OCI-LY7 (cell line): ENCODE measurements around the gene F8A3. TPM values are rescaled to one million over a fixed set of nuclear protein-coding genes. Genes with fewer than 3 reads are reported as not detected.

ENCODE experiments used
- BruUV-seq: library from RNA; stranded (reverse); fragments of 400-500 nt; replicated peaks from 2 replicates; lab custom pipeline; 2021; lab: Mats Ljungman, UMichigan
- CTCF ChIA-PET: fragments of 300-600 bp; sonication (Branson Sonifier 250); formaldehyde crosslinking; loops from one replicate; lab custom pipeline; 2022; ENCODE audit warnings: antibody characterized with exemption; ENCODE audit not compliant: unreplicated experiment; lab: Charles Lee
- POLR2A ChIA-PET: fragments of 300-600 bp; sonication (Branson Sonifier 250); formaldehyde crosslinking; loops from one replicate; lab custom pipeline; 2022; ENCODE audit warnings: antibody characterized with exemption; lab: Charles Lee
- DNase-seq: peaks from one replicate; pipeline ENCODE4 v3.0.0-alpha.2; 2015; ENCODE audit warnings: low spot score
- H2AFZ ChIP-seq: fragments of 200-600 bp; sonication (generic), shearing (Covaris generic); 2 replicates; pipeline ENCODE4 v1.6.1; 2014; ENCODE audit warnings: mild to moderate bottlenecking, antibody characterized with exemption, low read length, moderate library complexity
- H3K27ac ChIP-seq: fragments of 200-600 bp; sonication (generic); 2 replicates; pipeline ENCODE4 v1.5.1; 2014; ENCODE audit warnings: mixed run types, low read depth, mild to moderate bottlenecking, moderate library complexity, low read length, inconsistent platforms; ENCODE audit not compliant: poor library complexity, severe bottlenecking
- H3K36me3 ChIP-seq: fragments of 200-600 bp; sonication (generic); 2 replicates; pipeline ENCODE4 v1.6.1; 2014; ENCODE audit warnings: mild to moderate bottlenecking, antibody characterized with exemption, low read length, moderate library complexity, mixed read lengths; ENCODE audit not compliant: insufficient read depth
- H3K4me1 ChIP-seq: fragments of 200-600 bp; sonication (generic); 2 replicates; pipeline ENCODE4 v1.5.1; 2014; ENCODE audit warnings: mild to moderate bottlenecking, low read length; ENCODE audit not compliant: insufficient read depth, poor library complexity, severe bottlenecking
- H3K4me2 ChIP-seq: fragments of 200-600 bp; sonication (generic); 2 replicates; pipeline ENCODE4 v1.6.1; 2014; ENCODE audit warnings: mild to moderate bottlenecking, low read length
- H3K4me3 ChIP-seq: fragments of 200-600 bp; sonication (generic); 2 replicates; pipeline ENCODE4 v1.5.1; 2014; ENCODE audit warnings: mild to moderate bottlenecking, low read depth, low read length; ENCODE audit not compliant: poor library complexity, severe bottlenecking
- H3K79me2 ChIP-seq: fragments of 200-600 bp; sonication (generic); 2 replicates; pipeline ENCODE4 v1.6.1; 2016; ENCODE audit warnings: low read depth, mild to moderate bottlenecking, low read length, moderate library complexity, mixed read lengths; ENCODE audit not compliant: insufficient read depth
- H3K9me2 ChIP-seq: fragments of 200-600 bp; sonication (generic); 2 replicates; pipeline ENCODE4 v1.6.1; 2016; ENCODE audit warnings: mild to moderate bottlenecking, low read length, mixed read lengths; ENCODE audit not compliant: insufficient read depth
- H3K9me3 ChIP-seq: fragments of 200-600 bp; sonication (generic); 2 replicates; pipeline ENCODE4 v1.6.1; 2014; ENCODE audit warnings: mild to moderate bottlenecking, mixed run types, low read length, mixed read lengths
- H4K20me1 ChIP-seq: fragments of 200-600 bp; sonication (generic); 2 replicates; pipeline ENCODE4 v1.6.1; 2014; ENCODE audit warnings: mild to moderate bottlenecking, antibody characterized with exemption, low read length, moderate library complexity, mixed read lengths; ENCODE audit not compliant: insufficient read depth
- EZH2phosphoT487 ChIP-seq: fragments of 200-600 bp; sonication (generic); IDR thresholded peaks from 2 replicates; pipeline ENCODE4 v1.6.1; 2018; ENCODE audit warnings: low read depth, borderline replicate concordance, mild to moderate bottlenecking, mixed run types, antibody characterized with exemption, low read length, moderate library complexity, mixed read lengths
- intact Hi-C: fragments of 100-400 bp; cut with micrococcal nuclease; formaldehyde crosslinking; loops from one replicate; pipeline ENCODE4 v1.10.0; 2022; ENCODE audit not compliant: unreplicated experiment
- total RNA-seq, 2 experiments: library from RNA; depleted of rRNA in 1 of 2; stranded (reverse); fragments of >200 nt in 1 of 2; shearing (Covaris generic) in 1 of 2; gene quantifications; 2 replicates each; pipeline ENCODE4 v1.2.3, GENCODE V29; 2014 to 2022
- TF ChIP-seq, protein P1 (sequence below): fragments of 200-600 bp; sonication (generic); conservative IDR thresholded peaks from 2 replicates; pipeline ENCODE4 v1.5.1; 2014; ENCODE audit warnings: mild to moderate bottlenecking, antibody characterized with exemption, low read length, moderate library complexity, mixed read lengths

Gene F8A3
- total RNA-seq, 2 experiments from 2014 or later = 1.6 to 5.8 TPM

DNA sequence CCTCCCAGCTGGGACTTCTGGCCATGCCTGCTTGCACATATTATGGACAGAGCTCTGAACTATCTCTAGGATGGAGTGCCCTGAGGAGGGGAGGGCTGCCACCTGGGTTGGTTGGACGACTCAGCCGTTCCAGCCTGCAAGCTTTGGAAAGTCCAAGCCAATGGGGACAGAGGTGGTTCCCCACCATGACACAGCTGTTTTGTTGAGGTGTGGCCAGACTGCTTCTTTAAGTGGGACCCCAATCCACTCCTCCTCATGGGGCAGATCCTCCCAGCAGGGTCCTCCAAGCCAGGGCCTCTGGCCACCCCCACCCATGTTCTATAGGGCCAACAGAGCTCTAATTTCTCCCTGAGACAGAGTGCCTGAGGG is 22.7 kb downstream of the F8A3 start:
- no peaks in the 10 kb centered on the region for H3K36me3 ChIP-seq
- BruUV-seq = no TSS peak
- ChIA-PET POLR2A (no interaction called here), CTCF (no interaction called here)
- H3K9me2 ChIP-seq = no peaks in the 10 kb centered on the region
- H4K20me1 ChIP-seq = no peaks in the 10 kb centered on the region
- intact Hi-C loops = no loop called here
- no peak overlapping the region for H3K4me2 ChIP-seq
- no peaks in the 10 kb centered on the region for H3K4me1 ChIP-seq
- no peak for DNase-seq
- no peak overlapping the region for H3K4me3 ChIP-seq
- H3K9me3 ChIP-seq = no peaks in the 10 kb centered on the region
- H3K79me2 ChIP-seq = no peaks in the 10 kb centered on the region
- H3K27ac ChIP-seq = no peak overlapping the region
- H2AFZ ChIP-seq = no peak overlapping the region
- TF ChIP-seq EZH2phosphoT487 = no peak
- TF ChIP-seq, protein P1, sequence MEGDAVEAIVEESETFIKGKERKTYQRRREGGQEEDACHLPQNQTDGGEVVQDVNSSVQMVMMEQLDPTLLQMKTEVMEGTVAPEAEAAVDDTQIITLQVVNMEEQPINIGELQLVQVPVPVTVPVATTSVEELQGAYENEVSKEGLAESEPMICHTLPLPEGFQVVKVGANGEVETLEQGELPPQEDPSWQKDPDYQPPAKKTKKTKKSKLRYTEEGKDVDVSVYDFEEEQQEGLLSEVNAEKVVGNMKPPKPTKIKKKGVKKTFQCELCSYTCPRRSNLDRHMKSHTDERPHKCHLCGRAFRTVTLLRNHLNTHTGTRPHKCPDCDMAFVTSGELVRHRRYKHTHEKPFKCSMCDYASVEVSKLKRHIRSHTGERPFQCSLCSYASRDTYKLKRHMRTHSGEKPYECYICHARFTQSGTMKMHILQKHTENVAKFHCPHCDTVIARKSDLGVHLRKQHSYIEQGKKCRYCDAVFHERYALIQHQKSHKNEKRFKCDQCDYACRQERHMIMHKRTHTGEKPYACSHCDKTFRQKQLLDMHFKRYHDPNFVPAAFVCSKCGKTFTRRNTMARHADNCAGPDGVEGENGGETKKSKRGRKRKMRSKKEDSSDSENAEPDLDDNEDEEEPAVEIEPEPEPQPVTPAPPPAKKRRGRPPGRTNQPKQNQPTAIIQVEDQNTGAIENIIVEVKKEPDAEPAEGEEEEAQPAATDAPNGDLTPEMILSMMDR = no peak

DNA sequence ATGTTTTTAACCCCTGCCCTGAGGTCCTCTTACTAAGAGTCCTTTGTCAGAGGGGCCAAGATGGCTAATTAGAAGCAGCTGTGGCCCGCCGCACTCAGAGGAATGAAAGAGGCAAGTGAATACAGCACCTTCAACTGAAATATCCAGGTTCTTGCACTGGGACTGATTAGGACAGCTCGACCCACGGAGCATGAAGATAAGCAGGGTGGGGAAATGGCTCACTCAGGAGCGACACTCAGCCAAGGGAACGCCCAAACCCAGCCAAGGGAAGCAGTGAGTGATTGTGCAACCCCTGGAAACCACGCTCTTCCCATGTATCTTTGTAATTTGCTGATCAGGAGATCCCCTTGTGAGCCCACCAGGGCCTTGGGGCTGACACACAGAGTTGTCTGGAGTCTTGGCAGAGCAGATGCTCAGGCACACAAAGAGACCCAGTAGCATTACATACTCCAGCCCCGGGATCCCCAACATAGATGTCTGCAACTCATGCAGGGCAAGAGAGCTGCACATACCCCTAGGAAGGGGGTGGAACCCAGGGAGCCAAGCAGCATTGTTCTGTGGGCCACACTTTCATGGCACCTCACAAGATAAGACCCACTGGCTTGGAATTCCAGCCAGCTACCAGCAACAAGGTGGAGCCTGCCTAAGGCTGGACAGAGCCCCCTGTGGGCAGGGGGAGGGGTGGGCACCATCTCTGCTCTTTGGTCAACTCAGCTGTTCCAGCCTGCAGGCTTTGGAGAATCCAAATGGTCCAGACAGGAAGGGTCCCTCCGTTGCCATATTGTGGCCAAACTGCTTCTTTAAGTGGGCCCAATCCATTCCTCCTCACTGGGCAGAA is 23.3 kb downstream of the F8A3 start:
- DNase-seq = no peak
- no peaks in the 10 kb centered on the region for H3K36me3 ChIP-seq
- BruUV-seq = no TSS peak
- no peak overlapping the region for H3K4me3 ChIP-seq
- ChIA-PET POLR2A (no interaction called here), CTCF (no interaction called here)
- intact Hi-C loops = no loop called here
- H4K20me1 ChIP-seq = no peaks in the 10 kb centered on the region
- TF ChIP-seq, protein P1 = no peak
- no peak for TF ChIP-seq EZH2phosphoT487
- no peaks in the 10 kb centered on the region for H3K9me3 ChIP-seq
- no peak overlapping the region for H2AFZ ChIP-seq
- no peak overlapping the region for H3K27ac ChIP-seq
- H3K4me1 ChIP-seq = no peaks in the 10 kb centered on the region
- H3K4me2 ChIP-seq = no peak overlapping the region
- H3K9me2 ChIP-seq = no peaks in the 10 kb centered on the region
- no peaks in the 10 kb centered on the region for H3K79me2 ChIP-seq

DNA sequence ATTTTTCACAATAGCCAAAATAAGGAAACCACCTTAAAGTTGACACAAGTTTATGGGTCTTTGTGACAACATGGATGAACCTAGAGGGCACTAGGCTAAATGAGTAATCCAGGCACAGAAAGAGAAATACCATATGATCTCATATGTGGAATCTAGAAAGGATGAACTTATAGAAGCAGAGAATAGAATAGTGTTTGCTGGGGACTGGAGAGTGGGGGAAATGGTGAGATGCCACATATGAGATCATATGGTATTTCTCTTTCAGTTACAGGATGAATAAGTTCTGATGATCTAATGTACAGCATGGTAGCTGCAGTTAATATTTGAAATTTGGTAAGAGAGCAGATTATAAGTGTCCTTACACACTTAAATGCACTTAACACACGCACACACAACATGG is 40.7 kb downstream of the F8A3 start:
- BruUV-seq = no TSS peak
- CTCF ChIA-PET = no interaction called here
- Histone ChIP-seq H2AFZ (no peak overlapping the region), H3K36me3 (no peaks in the 10 kb centered on the region), H3K27ac (no peak overlapping the region), H3K4me3 (no peak overlapping the region), H3K4me1 (no peaks in the 10 kb centered on the region), H3K79me2 (no peaks in the 10 kb centered on the region), H3K9me2 (no peaks in the 10 kb centered on the region), H4K20me1 (no peaks in the 10 kb centered on the region), H3K4me2 (no peak overlapping the region), H3K9me3 (no peaks in the 10 kb centered on the region)
- TF ChIP-seq, protein P1 = no peak
- no peak for TF ChIP-seq EZH2phosphoT487
- POLR2A ChIA-PET = no interaction called here
- no peak for DNase-seq
- intact Hi-C loops = no loop called here
